ENCODE results near the gene ZNF423.

Gene ZNF423

GRCh38 chr16:49780433-49780832 is 75.5 kb downstream of the ZNF423 start:
- DNase-seq, result no peak

DNA sequence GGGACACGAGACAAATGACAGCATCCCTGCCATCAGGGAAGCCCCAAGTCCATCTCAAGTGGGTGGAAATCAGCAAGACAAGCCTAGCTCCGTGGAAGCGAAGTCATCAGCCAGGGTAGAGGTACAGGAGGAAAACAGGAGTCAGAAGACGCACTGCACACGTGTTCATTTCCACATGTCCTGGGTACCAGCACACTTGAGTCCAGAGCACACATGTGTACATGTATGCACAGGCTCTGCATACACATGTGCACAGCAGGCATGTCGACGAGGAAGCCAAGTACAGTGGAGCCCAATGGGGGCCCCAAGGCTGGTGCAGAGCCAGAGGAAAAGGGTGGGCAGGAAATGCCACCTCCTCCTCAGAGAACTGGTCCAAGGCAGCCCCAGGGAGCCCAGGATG is 75.9 kb downstream of the ZNF423 start:
- no peak for DNase-seq

DNA sequence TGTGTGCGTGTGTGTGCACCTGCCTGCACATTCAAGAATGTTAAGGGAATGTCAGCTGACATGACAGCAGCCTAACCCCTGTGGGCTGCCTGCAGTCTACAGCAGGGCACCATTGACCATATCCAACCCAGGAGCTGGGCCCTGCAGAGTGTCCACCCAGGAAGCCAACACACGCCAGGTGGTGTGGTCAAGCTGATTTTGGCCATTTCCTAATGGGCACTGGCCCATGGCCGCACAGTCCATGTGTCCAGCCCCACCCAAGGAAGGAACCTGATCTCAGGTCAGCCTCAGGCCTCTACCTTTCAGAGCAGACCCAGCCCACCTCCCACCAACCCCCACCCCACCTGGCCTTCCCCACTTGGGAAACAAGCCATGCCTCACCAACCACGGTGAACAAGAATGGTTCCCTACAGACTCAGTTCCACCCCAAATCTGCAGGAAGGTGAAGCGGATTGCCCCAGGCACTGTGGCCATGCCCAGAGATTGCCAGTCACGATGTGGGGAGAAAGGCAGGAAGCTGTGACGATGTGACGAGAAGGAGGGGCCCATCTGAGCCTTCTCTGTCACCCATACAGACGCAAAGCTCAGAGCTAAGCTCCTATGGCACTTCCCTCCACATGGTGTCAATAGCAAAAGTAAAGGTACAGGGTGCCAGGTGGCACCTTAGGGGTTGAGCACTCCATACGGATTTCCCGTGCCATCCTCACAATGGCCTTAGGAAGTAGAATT is 77.5 kb downstream of the ZNF423 start:
- no peak for DNase-seq

GRCh38 chr16:49776734-49777133 is 79.2 kb downstream of the ZNF423 start:
- DNase-seq, result no peak

GRCh38 chr16:49776085-49776595 is 79.8 kb downstream of the ZNF423 start:
- no peak for DNase-seq

- no peak for DNase-seq
Observed at GRCh38 chr16:49775581-49775980, 80.3 kb downstream of the ZNF423 start.

GRCh38 chr16:49775018-49775417 is 80.9 kb downstream of the ZNF423 start:
- DNase-seq, result no peak

GRCh38 chr16:49773534-49774475 is 82.1 kb downstream of the ZNF423 start:
- no peak for DNase-seq

DNA sequence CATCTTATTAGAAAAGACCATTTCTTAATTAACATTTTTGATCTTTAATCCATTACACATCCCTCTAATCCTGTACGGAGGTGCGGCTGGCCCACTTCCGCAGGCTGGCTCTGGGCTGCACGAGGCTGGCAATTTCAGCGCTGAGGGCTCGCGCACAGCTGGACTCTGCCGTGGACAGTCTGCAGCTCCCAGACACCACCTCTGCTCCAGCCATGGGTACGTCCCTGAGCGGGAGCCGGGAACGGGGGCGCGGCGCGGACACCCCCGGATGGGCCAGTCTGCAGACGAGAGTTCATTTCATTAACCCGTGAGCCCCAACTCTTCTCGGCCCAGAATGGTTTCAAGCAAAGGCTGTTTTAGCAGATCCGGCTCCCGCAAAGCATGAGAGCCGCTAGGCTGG is 87.9 kb downstream of the ZNF423 start:
- DNase-seq, result no peak

- DNase-seq, result no peak
Observed at GRCh38 chr16:49767414-49767813, 88.5 kb downstream of the ZNF423 start.

DNA sequence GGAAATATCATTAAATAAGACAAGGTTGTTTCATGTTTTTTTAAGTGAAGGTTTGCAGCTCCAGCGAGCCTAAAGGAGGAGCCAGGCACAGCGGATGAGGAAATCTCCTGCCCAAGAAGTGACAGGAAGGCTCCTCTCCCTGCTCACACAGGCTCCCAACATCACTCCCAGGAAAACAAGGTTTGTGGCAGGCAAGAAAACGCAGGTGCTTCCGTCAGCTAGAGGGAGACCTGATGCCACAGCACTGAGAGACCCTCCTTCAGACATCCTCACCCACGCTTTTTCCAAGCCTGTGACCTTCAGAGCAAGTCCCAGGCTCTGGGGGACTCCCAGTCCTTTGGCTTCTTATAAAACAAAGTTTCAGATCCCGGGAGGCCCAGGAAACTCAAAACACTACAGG is 89.7 kb downstream of the ZNF423 start:
- DNase-seq, result no peak

DNA sequence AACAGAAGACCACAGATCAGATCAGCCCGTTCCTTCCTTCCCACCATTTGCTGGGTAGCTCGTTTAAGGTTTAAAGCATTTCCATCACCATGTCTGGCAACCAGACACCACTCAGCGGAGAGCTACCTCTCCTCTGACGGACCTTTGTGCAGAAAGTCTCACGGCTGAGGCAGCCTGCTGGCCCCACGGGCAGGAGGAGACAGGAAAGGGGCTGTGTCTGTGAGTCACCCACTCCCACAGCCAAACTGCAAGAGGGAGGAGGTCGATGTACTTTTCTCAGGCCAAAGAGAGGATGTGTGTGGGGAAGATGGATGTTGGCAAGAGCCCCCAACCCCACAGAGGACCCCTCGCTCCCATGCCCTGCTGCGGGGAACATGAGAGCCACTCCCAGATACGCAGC is 92.1 kb downstream of the ZNF423 start:
- DNase-seq, result no peak

GRCh38 chr16:49760815-49761214 is 95.1 kb downstream of the ZNF423 start:
- DNase-seq, result no peak

- no peak for DNase-seq
Observed at GRCh38 chr16:49757559-49758069, 98.3 kb downstream of the ZNF423 start.

GRCh38 chr16:49756775-49757558 is 98.9 kb downstream of the ZNF423 start:
- DNase-seq, result no peak

DNA sequence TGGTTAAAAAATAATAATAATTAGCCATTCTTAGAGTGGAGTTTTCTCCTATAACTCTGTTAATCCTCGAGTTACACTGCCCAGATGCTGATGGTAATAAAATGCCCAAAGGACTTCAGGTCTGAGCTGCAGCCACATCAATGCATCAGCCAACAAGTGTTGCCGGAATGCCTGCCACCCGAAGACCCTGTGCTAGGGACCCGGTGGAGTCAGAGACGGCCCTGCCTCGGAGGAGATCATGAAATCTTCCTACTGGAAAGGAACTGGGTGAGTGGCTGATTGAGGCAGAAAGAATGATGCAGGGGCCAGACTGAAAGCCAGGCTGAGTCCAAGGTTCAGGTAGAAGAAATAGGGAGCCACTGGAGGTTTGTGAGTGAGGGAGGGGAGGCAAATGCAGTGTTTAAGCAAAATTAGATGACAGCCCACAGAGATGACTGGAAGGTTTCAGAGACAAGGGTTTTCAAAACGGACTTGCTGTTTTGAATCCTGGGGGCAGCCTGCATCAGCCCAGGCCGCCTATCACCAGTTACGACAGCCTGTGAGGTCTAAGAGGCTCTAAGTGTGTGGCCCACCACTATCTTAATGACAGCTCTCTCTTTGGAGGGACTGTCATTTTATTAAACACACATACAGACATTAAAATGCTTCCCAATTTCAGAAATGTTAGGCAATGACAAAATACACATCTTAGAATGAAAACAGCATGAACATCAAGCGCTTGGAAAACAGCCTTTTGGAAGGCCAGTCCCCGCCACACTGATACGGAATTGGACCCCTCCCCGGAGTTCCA is 100.0 kb downstream of the ZNF423 start:
- DNase-seq, result no peak

DNA sequence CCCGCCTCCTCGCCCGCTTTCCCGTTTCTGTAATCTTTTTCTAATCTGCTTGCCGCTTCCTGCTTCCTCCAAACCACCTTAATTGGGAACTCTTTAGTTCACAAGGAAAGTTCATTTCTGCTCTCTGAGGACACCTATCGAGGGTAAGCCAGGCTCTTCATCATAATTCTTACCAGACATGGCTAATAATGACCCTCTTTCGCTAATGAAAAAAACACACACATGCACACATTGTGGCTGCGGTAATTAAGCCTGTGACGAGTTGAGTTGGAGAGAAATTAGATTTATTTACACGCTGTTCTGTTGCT is 100.6 kb downstream of the ZNF423 start:
- no peak for DNase-seq

GRCh38 chr16:49754495-49755312 is 101.2 kb downstream of the ZNF423 start:
- no peak for DNase-seq

GRCh38 chr16:49750341-49751000 is 105.4 kb downstream of the ZNF423 start:
- no peak for DNase-seq

DNA sequence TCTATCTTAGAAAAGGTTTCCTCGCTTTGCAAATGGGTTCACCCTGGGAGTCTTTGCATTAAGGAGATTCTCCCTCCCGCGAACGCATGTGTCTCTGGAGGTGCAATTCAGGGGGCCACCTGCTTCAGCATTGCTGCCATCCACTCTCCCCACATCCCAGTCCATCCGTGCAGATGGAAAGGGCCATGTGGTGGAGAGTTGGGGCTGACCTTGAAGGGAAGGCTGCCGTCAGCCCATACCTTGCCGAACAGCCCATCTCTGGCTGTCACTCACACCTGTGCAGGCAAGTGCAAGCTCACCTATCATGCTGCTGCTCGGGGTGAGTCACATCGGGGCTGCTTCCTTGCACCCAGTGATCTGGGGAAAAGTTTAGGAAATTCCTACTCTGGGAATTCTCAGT is 106.1 kb downstream of the ZNF423 start:
- no peak for DNase-seq

DNA sequence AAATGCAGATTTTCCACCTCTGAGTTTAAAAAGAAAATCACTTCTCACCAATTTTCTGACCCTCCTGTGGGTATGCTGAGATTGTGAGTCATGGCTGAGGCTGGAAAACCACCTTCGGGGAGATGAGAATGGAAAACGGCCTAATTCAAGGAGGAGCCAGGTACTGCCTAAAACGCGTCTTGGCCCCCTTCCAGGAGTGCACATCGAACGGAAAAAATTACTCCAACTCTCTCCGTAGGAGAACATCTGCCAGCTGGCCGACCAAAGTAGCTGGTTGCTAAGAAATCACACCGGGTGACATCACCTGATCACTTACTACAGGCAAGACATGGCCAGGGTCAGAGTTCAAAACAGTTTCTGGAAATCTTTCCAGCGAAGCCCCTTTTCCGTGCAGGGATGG is 107.6 kb downstream of the ZNF423 start:
- no peak for DNase-seq
